Smooth muscle cell of the brain vasculature (primary cell): ENCODE data around the gene PTPRR.

Experiments
- DNase-seq: peaks from one replicate; pipeline ENCODE4 v3.0.0-alpha.2; 2012; ENCODE audit warnings: low read depth, low spot score

The PTPRR gene

GRCh38 chr12:70920251-70920851, at the start of gene PTPRR:
PTPRR (minus strand) TSS chr12:70920738; CDS start chr12:70920390, 348 bp downstream.
- no peak for DNase-seq

GRCh38 chr12:70966996-70967790, 46.7 kb upstream of the PTPRR start:
- no peak for DNase-seq

GRCh38 chr12:70966046-70966445, 45.5 kb upstream of the PTPRR start:
- DNase-seq: no peak

GRCh38 chr12:70964867-70965510, 44.5 kb upstream of the PTPRR start:
- DNase-seq: no peak

- no peak for DNase-seq
Measured at GRCh38 chr12:70963081-70963660, 42.6 kb upstream of the PTPRR start.

- DNase-seq: no peak
Measured at GRCh38 chr12:70962226-70962794, 41.8 kb upstream of the PTPRR start.

GRCh38 chr12:70960484-70960883, 39.9 kb upstream of the PTPRR start:
- no peak for DNase-seq

- no peak for DNase-seq
Measured at GRCh38 chr12:70955415-70955814, 34.9 kb upstream of the PTPRR start.

GRCh38 chr12:70950451-70950850, 29.9 kb upstream of the PTPRR start:
- no peak for DNase-seq

GRCh38 chr12:70948976-70949336, 28.4 kb upstream of the PTPRR start:
- no peak for DNase-seq

GRCh38 chr12:70948236-70948975, 27.9 kb upstream of the PTPRR start:
- DNase-seq: no peak

GRCh38 chr12:70936203-70936813, 15.8 kb upstream of the PTPRR start:
- DNase-seq: no peak

- no peak for DNase-seq
Measured at GRCh38 chr12:70933133-70933532, 12.6 kb upstream of the PTPRR start.

GRCh38 chr12:70929029-70929428, 8.5 kb upstream of the PTPRR start:
- no peak for DNase-seq

GRCh38 chr12:70928071-70928470, 7.5 kb upstream of the PTPRR start:
- DNase-seq: no peak

- DNase-seq: no peak
Measured at GRCh38 chr12:70927356-70927755, 6.8 kb upstream of the PTPRR start.

GRCh38 chr12:70925539-70925938, 5.0 kb upstream of the PTPRR start:
- no peak for DNase-seq

- DNase-seq: no peak
Measured at GRCh38 chr12:70920891-70921290, 353 bp upstream of the PTPRR start.

- no peak for DNase-seq
Measured at GRCh38 chr12:70919597-70920035, 922 bp downstream of the PTPRR start.

GRCh38 chr12:70919176-70919575, 1.4 kb downstream of the PTPRR start:
- DNase-seq: no peak

- DNase-seq: no peak
Measured at GRCh38 chr12:70918321-70918720, 2.2 kb downstream of the PTPRR start.
